22Rv1 (cell line): Measurements from ENCODE around the gene RAD51B.

Experiments used
- CTCF ChIP-seq: fragments of 450-650 bp; IDR thresholded peaks from 2 replicates; pipeline ENCODE4 v1.5.1; 2017; ENCODE audit warnings: mild to moderate bottlenecking
- ZFX ChIP-seq: fragments of 450-650 bp; IDR thresholded peaks from 2 replicates; pipeline ENCODE4 v1.6.1; 2017; ENCODE audit warnings: antibody characterized with exemption, borderline replicate concordance

- TF ChIP-seq CTCF (no peak), ZFX (no peak)
Measured at GRCh38 chr14:68741839-68742470, 922.4 kb downstream of the RAD51B start.
